HUES64 (cell line): ENCODE measurements around the gene UBR4.

Experiments
- H3K27ac ChIP-seq: 2 replicates; pipeline ENCODE4 v1.7.0; 2013; ENCODE audit warnings: low read depth, low read length, inconsistent platforms
- H3K27me3 ChIP-seq: 2 replicates; pipeline ENCODE4 v1.6.1; 2013; ENCODE audit warnings: mild to moderate bottlenecking, low read length; ENCODE audit not compliant: insufficient read depth
- H3K36me3 ChIP-seq: 2 replicates; pipeline ENCODE4 v1.6.1; 2013; ENCODE audit warnings: mild to moderate bottlenecking, low read length; ENCODE audit not compliant: insufficient read depth
- H3K4me1 ChIP-seq: 2 replicates; pipeline ENCODE4 v1.6.1; 2013; ENCODE audit warnings: mild to moderate bottlenecking, low read length, moderate library complexity; ENCODE audit not compliant: insufficient read depth
- H3K4me3 ChIP-seq: 2 replicates; pipeline ENCODE4 v1.5.1; 2013; ENCODE audit warnings: mild to moderate bottlenecking, low read length, moderate library complexity
- H3K9ac ChIP-seq: 2 replicates; pipeline ENCODE4 v1.6.1; 2013; ENCODE audit warnings: mild to moderate bottlenecking, low read depth, low read length
- H3K9me3 ChIP-seq: 2 replicates; pipeline ENCODE4 v1.6.1; 2013; ENCODE audit warnings: low read depth, low read length; ENCODE audit not compliant: insufficient read depth
- WGBS: fragments of 150-250, 120-280 bp; methylation state at CpG from one replicate; pipeline ENCODE4 v1.1.7; 2013; ENCODE audit warnings: missing lambda C conversion rate; 5-methylcytosine and 5-hydroxymethylcytosine counted together

The UBR4 gene

GRCh38 chr1:19070197-19070651, 139.8 kb downstream of the UBR4 start:
- Histone ChIP-seq H3K27ac (no peak overlapping the region), H3K9me3 (no peaks in the 10 kb centered on the region), H3K4me1 (peaks cover 3% of the 10 kb centered on the region; the same call in 1 of the 2 replicates), H3K9ac (no peak overlapping the region), H3K36me3 (peaks cover 26% of the 10 kb centered on the region), H3K27me3 (no peaks in the 10 kb centered on the region), H3K4me3 (no peak overlapping the region)
- WGBS, result 82% methylated on average over 9 of the region's 9 CpGs

- H3K4me3 ChIP-seq, result no peak overlapping the region
- H3K36me3 ChIP-seq, result peaks cover 11% of the 10 kb centered on the region
- H3K9me3 ChIP-seq, result no peaks in the 10 kb centered on the region
- H3K27ac ChIP-seq, result no peak overlapping the region
- H3K4me1 ChIP-seq, result peaks cover 3% of the 10 kb centered on the region; the same call in 1 of the 2 replicates
- no peaks in the 10 kb centered on the region for H3K27me3 ChIP-seq
- no peak overlapping the region for H3K9ac ChIP-seq
- 91% methylated on average over 11 of the region's 11 CpGs for WGBS
These were observed 141.3 kb downstream of the UBR4 start for GRCh38 chr1:19068639-19069276.

GRCh38 chr1:19067912-19068638, 142.0 kb downstream of the UBR4 start:
- Histone ChIP-seq H3K36me3 (peaks cover 5% of the 10 kb centered on the region), H3K4me3 (no peak overlapping the region), H3K9ac (no peak overlapping the region), H3K27me3 (no peaks in the 10 kb centered on the region), H3K27ac (no peak overlapping the region), H3K9me3 (no peaks in the 10 kb centered on the region), H3K4me1 (peaks cover 3% of the 10 kb centered on the region; the same call in 1 of the 2 replicates)
- 93% methylated on average over 14 of the region's 14 CpGs for WGBS

GRCh38 chr1:19067182-19067911, 142.7 kb downstream of the UBR4 start:
- Histone ChIP-seq H3K4me3 (no peak overlapping the region), H3K4me1 (peaks cover 3% of the 10 kb centered on the region; the same call in 1 of the 2 replicates), H3K27me3 (no peaks in the 10 kb centered on the region), H3K36me3 (no peaks in the 10 kb centered on the region), H3K9ac (no peak overlapping the region; the same call in 1 of the 2 replicates), H3K27ac (no peak overlapping the region), H3K9me3 (no peaks in the 10 kb centered on the region)
- 63% methylated on average over 17 of the region's 17 CpGs for WGBS

- WGBS, result 76% methylated on average over 10 of the region's 10 CpGs
- no peak overlapping the region for H3K27ac ChIP-seq
- peak overlapping the region; percentile 0; the same call in 1 of the 2 replicates for H3K9ac ChIP-seq
These were observed 143.2 kb downstream of the UBR4 start for GRCh38 chr1:19066874-19067181.

GRCh38 chr1:19066248-19066873, 143.7 kb downstream of the UBR4 start:
- Histone ChIP-seq H3K9me3 (no peaks in the 10 kb centered on the region), H3K4me1 (peaks cover 3% of the 10 kb centered on the region; the same call in 1 of the 2 replicates), H3K4me3 (no peak overlapping the region), H3K27ac (no peak overlapping the region), H3K36me3 (no peaks in the 10 kb centered on the region), H3K9ac (peak overlapping the region; percentile 0; the same call in 1 of the 2 replicates), H3K27me3 (no peaks in the 10 kb centered on the region)
- 84% methylated on average over 14 of the region's 14 CpGs for WGBS

More at GRCh38 chr1:19066874-19067181, 143.2 kb downstream of the UBR4 start:
- no peak overlapping the region for H3K4me3 ChIP-seq
- H3K27me3 ChIP-seq, result no peaks in the 10 kb centered on the region
- peaks cover 3% of the 10 kb centered on the region; the same call in 1 of the 2 replicates for H3K4me1 ChIP-seq
- H3K9me3 ChIP-seq, result no peaks in the 10 kb centered on the region
- H3K36me3 ChIP-seq, result no peaks in the 10 kb centered on the region

- Histone ChIP-seq H3K27me3 (no peaks in the 10 kb centered on the region), H3K4me1 (peaks cover 3% of the 10 kb centered on the region; the same call in 1 of the 2 replicates), H3K27ac (no peak overlapping the region), H3K36me3 (no peaks in the 10 kb centered on the region), H3K9ac (no peak overlapping the region), H3K4me3 (no peak overlapping the region), H3K9me3 (0 out of 2 replicates have a peak, but pooled peaks cover 2% of the 10 kb centered on the region)
- WGBS, result 87% methylated on average over 13 of the region's 16 CpGs
These were observed 144.4 kb downstream of the UBR4 start for GRCh38 chr1:19065526-19066247.

GRCh38 chr1:19064906-19065450, 145.1 kb downstream of the UBR4 start:
- Histone ChIP-seq H3K9ac (no peak overlapping the region), H3K4me1 (peaks cover 3% of the 10 kb centered on the region; the same call in 1 of the 2 replicates), H3K27me3 (no peaks in the 10 kb centered on the region), H3K4me3 (no peak overlapping the region), H3K36me3 (no peaks in the 10 kb centered on the region), H3K27ac (no peak overlapping the region), H3K9me3 (0 out of 2 replicates have a peak, but pooled peaks cover 2% of the 10 kb centered on the region)
- 95% methylated on average over 16 of the region's 16 CpGs for WGBS

GRCh38 chr1:19063122-19063521, 146.9 kb downstream of the UBR4 start:
- H3K36me3 ChIP-seq, result no peaks in the 10 kb centered on the region
- no peak overlapping the region for H3K9ac ChIP-seq
- H3K4me1 ChIP-seq, result peaks cover 3% of the 10 kb centered on the region; the same call in 1 of the 2 replicates
- no peak overlapping the region for H3K27ac ChIP-seq
- WGBS, result 93% methylated on average over 12 of the region's 12 CpGs
- no peaks in the 10 kb centered on the region for H3K27me3 ChIP-seq
- no peak overlapping the region for H3K4me3 ChIP-seq
- H3K9me3 ChIP-seq, result 0 out of 2 replicates have a peak, but pooled peaks cover 2% of the 10 kb centered on the region
